Stimulated activated CD4-positive, alpha-beta T cell treated with anti-CD3 and anti-CD28 coated beads, Interleukin-4, amount 100 ng/mL, for 4 hours (primary cell): ENCODE results near the gene ATAD3A.
"Not testable (repeated sequence)": the region's sequence is repeated elsewhere in the genome, so short reads cannot be mapped to it uniquely, and the experiment has no call there.

Source experiments
- DNase-seq, 2 experiments: peaks; one replicate each; pipeline ENCODE4 v3.0.0-alpha.2; 2020

The ATAD3A gene

GRCh38 chr1:1511533-1512285 is at the start of gene ATAD3A:
Gene ATAD3A, plus strand, starts transcription at chr1:1512162. Its CDS starts 107 bp downstream, at chr1:1512269.
- peak; percentile 95 to 97 for DNase-seq

GRCh38 chr1:1462318-1462966 is 49.5 kb upstream of the ATAD3A start:
- no peak for DNase-seq

GRCh38 chr1:1463312-1463711 is 48.6 kb upstream of the ATAD3A start:
- no peak for DNase-seq

- DNase-seq: not testable (repeated sequence)
These were observed 43.6 kb upstream of the ATAD3A start for GRCh38 chr1:1468196-1468985.

GRCh38 chr1:1470626-1471388 is 41.2 kb upstream of the ATAD3A start:
- no peak for DNase-seq

- peak; percentile 94 to 95 for DNase-seq
These were observed 40.4 kb upstream of the ATAD3A start, which contains the start of gene ATAD3B for GRCh38 chr1:1471389-1472052. Gene ATAD3B, plus strand, starts transcription at chr1:1471765. Its CDS starts 120 bp downstream, at chr1:1471885.

GRCh38 chr1:1472053-1472876 is 39.7 kb upstream of the ATAD3A start:
- DNase-seq: not testable (repeated sequence)

GRCh38 chr1:1476011-1476410 is 36.0 kb upstream of the ATAD3A start:
- DNase-seq: not testable (repeated sequence)

- no peak for DNase-seq
These were observed 34.8 kb upstream of the ATAD3A start for GRCh38 chr1:1477206-1477605.

- no peak for DNase-seq
These were observed 32.1 kb upstream of the ATAD3A start for GRCh38 chr1:1479547-1480487.

- not testable (repeated sequence) for DNase-seq
These were observed 31.5 kb upstream of the ATAD3A start for GRCh38 chr1:1480488-1480867.

GRCh38 chr1:1481811-1482210 is 30.2 kb upstream of the ATAD3A start:
- DNase-seq: not testable (repeated sequence)

- DNase-seq: no peak
These were observed 29.1 kb upstream of the ATAD3A start for GRCh38 chr1:1482856-1483255.

- no peak for DNase-seq
These were observed 28.2 kb upstream of the ATAD3A start for GRCh38 chr1:1483714-1484113.

- not testable (repeated sequence) for DNase-seq
These were observed 26.8 kb upstream of the ATAD3A start for GRCh38 chr1:1484976-1485750.

- DNase-seq: not testable (repeated sequence)
These were observed 26.1 kb upstream of the ATAD3A start for GRCh38 chr1:1485755-1486317.

- DNase-seq: no peak
These were observed 24.3 kb upstream of the ATAD3A start for GRCh38 chr1:1487701-1488100.

- no peak for DNase-seq
These were observed 22.7 kb upstream of the ATAD3A start for GRCh38 chr1:1489231-1489630.

- DNase-seq: no peak
These were observed 22.1 kb upstream of the ATAD3A start for GRCh38 chr1:1489861-1490260.
